GM12801 (cell line): Measurements from ENCODE around the gene ATN1.

Source experiments
- TF ChIP-seq, protein P1 (sequence below): IDR thresholded peaks from one replicate; pipeline ENCODE4 v1.5.1; 2011; ENCODE audit warnings: control low read depth; ENCODE audit not compliant: insufficient read length; ENCODE audit errors: extremely low read depth

Gene ATN1

DNA sequence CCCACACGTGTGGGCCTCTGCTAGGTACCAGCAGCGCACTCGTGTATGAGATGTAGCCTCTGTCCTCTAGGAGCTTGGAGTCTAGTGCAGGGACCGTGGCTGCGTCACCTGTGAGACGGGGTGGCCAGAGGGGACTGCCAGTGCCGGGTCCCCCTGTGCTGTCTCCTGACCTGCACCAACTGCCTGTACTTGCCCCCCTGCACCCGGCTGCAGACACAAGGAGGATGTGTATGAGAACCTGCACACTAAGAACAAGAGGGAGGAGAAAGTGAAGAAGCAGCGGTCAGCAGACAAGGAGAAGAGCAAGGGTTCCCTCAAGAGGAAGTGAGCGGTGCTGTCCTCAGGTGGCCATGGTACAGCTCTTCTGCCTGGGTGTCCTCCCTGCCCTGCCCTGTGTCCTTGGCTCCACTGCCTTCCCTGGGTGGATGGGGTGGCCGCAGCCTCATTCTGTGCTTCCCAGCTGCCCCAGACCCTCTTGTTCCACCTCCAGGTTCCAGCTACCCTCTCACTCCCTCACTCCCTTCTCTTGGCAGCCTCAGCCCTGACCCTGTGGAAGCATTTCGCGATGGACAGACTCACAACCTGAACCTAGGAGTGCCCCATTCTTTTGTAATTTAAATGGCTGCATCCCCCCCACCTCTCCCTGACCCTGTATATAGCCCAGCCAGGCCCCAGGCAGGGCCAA is 33.0 kb downstream of the ATN1 start:
- TF ChIP-seq, protein P1, sequence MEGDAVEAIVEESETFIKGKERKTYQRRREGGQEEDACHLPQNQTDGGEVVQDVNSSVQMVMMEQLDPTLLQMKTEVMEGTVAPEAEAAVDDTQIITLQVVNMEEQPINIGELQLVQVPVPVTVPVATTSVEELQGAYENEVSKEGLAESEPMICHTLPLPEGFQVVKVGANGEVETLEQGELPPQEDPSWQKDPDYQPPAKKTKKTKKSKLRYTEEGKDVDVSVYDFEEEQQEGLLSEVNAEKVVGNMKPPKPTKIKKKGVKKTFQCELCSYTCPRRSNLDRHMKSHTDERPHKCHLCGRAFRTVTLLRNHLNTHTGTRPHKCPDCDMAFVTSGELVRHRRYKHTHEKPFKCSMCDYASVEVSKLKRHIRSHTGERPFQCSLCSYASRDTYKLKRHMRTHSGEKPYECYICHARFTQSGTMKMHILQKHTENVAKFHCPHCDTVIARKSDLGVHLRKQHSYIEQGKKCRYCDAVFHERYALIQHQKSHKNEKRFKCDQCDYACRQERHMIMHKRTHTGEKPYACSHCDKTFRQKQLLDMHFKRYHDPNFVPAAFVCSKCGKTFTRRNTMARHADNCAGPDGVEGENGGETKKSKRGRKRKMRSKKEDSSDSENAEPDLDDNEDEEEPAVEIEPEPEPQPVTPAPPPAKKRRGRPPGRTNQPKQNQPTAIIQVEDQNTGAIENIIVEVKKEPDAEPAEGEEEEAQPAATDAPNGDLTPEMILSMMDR, result no peak

DNA sequence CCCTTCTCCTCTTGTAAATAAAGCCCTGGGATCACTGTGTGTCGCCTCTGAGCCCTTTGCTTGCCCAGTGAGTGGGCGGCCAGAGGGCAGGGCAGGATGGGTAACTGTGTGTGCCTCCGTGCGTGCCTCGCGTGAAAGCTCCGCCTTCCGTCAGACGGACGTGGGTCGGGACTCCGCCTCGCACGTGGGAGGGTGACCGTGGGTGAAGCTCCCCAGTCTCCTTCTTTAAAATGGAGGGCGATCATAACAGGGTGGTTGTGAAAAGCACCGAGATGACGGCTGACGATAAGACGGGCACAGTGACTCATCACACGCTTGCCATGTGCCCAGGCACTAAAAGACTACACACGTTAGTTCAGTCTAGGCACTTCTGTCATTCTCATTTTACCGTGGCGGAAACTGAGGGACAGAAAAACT is 33.5 kb downstream of the ATN1 start:
- TF ChIP-seq, protein P1, result no peak

DNA sequence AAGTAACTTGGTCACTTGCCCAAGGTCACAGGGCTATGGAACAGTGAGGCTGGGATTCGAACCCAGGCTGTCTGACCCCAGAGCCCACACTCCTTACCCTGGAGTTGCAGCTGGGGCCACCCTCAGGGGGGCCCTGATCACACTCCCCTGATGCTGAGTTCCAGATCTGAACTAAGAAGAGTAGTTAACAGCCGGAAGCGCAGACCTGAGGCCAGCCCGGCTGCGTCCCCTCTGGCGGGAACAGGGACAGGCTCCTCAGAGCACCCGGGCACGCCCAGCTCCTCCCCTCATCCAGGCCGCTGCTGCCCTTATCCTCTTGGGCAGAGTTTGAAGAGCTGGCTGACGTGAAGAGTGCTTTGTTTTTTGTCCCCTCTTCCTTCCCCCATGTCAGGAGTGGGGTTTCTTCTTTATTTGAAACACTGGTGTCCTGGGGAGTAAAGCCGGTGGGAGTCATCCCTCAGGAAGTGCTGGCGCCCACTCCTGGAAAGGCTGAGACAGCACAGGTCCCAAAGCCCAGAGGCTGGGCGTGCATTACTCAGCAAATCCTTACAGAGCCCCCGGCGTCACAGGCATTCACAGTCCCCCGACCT is 34.0 kb downstream of the ATN1 start:
- TF ChIP-seq, protein P1, result no peak

DNA sequence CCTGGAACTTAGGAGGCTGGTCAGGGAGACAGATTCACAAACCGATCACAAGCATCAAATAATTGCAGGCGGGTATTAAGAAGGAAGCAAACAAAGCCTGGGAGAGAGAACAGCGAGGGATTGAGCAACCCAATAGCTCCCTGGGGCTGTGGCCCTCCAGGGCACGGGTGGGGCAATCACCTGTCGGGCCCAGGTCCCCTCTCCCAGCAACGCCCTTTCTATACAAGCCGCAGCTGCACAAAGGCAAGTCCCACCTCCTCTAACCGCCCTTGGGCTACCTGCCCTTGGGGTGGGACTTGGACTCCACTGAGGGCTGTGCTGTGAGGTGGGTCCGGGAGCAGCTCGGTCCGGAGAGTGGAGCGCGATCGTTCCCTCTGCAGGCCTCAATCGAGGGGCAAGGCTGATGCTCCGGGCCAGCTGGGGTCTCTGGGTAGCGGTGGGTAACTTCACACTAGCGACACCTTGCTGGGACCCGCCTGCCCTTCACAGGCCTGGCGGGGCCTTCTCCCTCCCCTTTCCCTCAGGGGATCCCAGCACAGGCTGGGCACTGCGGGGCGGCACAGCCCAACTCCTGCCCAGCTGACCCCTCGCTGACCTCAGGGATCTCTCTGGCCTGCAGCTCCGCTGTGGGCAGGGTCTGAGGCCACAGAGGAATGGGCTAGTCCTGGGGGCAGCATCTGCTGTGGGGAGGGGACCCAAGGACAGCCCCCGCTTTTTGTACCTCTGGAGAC is 34.7 kb downstream of the ATN1 start:
- TF ChIP-seq, protein P1, result no peak

DNA sequence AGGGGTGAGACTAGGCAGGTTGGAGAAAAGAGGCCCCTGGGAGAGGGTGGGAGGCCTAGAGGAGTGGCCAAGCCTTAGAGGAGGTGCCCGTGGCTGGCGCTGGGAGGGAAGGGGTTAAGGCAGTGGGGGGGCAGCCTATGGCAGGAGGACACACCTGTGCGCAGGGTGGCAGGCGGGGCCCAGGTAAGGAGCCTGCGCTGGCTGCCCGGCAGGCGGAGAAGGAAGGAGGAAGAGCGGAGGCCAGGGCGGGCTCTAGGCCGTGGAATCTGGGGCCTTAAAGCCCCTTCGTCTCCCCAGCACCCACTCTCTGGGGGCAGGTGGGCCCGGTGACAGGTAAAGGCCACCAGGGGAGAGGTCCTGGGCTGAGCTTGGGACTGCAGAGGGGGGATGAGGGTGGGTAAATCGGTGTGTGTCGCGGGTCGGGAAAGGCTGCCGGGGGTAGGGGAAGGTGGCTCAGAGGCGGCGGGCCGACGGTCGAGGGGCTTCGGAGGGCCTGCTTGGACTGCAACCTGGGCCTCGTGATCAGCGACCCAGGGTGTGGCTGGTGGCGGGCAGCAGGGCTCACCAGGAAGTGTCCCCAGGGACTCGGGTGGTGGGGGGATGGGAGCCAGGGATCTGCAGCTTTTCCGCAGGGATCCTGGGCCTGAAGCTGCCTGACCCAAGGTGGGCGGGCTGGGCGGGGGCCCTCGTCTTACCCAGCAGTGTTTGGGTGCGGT is 35.4 kb downstream of the ATN1 start:
- TF ChIP-seq, protein P1, result no peak

DNA sequence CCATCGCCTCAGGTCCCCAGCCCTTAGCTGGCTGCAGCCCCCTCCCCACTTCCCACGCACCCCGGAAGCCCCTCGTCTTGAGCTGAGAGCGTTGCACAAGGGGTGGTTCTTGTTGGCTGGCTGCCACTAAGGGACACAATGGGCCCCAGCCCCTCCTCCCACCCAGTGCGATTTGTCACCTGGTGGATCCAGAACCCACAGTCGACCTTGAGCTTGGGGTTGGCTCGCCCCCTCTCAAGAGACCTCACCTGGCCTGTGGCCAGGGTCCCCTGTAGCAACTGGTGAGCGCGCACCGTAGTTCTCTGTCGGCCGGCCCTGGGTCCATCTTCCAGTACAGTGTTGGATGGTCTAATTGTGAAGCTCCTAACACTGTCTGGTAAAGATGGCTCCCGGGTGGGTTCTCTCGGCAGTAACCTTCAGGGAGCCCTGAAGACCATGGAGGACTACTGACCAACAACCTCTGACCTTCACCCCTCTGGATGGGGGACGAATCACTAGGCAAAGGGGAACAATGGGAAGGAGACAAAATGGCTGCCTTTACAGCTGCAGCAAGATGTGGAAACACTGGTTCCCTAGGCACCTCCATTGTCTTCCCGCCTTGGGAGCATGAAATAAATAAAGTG is 36.1 kb downstream of the ATN1 start:
- TF ChIP-seq, protein P1, result no peak
